ENCODE data around the gene ZNF697.
A peak's percentile ranks its signal among the peaks of the same experiment; 100 is the strongest.

Gene ZNF697

GRCh38 chr1:119680723-119681122, 32.7 kb upstream of the ZNF697 start:
- no peaks in the 10 kb centered on the region for H3K36me3 ChIP-seq (ENCODE audit: control insufficient read depth in 1 of 2, insufficient read depth in 2 of 2, low read length in 2 of 2)
- no peak overlapping the region for H3K4me3 ChIP-seq (ENCODE audit: low read depth in 1 of 2, low read length in 2 of 2)
- peaks cover 0 to 3% of the 10 kb centered on the region in 2 donors for H3K27me3 ChIP-seq (ENCODE audit: control insufficient read depth in 1 of 2, insufficient read depth in 2 of 2, low read length in 2 of 2)
- H3K9ac ChIP-seq (ENCODE audit: low read depth in 1 of 2, low read length in 2 of 2) = no peak overlapping the region
- no peaks in the 10 kb centered on the region for H3K9me3 ChIP-seq (ENCODE audit: control insufficient read depth in 1 of 2, low read length in 2 of 2)
- H3K4me1 ChIP-seq (ENCODE audit: control insufficient read depth in 1 of 2, insufficient read depth in 2 of 2, low read length in 2 of 2) = peaks cover 0 to under 1% of the 10 kb centered on the region in 2 donors
- no peak overlapping the region for H3K27ac ChIP-seq (ENCODE audit: low read depth, low read length)

GRCh38 chr1:119680193-119680592, 32.1 kb upstream of the ZNF697 start:
- H3K27ac ChIP-seq (ENCODE audit: low read depth, low read length) = no peak overlapping the region
- no peak overlapping the region for H3K4me3 ChIP-seq (ENCODE audit: low read depth in 1 of 2, low read length in 2 of 2)
- peaks cover 2 to 6% of the 10 kb centered on the region in 2 donors for H3K4me1 ChIP-seq (ENCODE audit: control insufficient read depth in 1 of 2, insufficient read depth in 2 of 2, low read length in 2 of 2)
- H3K9ac ChIP-seq (ENCODE audit: low read depth in 1 of 2, low read length in 2 of 2) = no peak overlapping the region
- H3K36me3 ChIP-seq (ENCODE audit: control insufficient read depth in 1 of 2, insufficient read depth in 2 of 2, low read length in 2 of 2) = no peaks in the 10 kb centered on the region
- H3K9me3 ChIP-seq (ENCODE audit: control insufficient read depth in 1 of 2, low read length in 2 of 2) = no peaks in the 10 kb centered on the region
- peaks cover 0 to 3% of the 10 kb centered on the region in 2 donors for H3K27me3 ChIP-seq (ENCODE audit: control insufficient read depth in 1 of 2, insufficient read depth in 2 of 2, low read length in 2 of 2)

- Histone ChIP-seq H3K9ac (ENCODE audit: low read depth in 1 of 2, low read length in 2 of 2) (no peak overlapping the region), H3K27ac (ENCODE audit: low read depth, low read length) (no peak overlapping the region), H3K27me3 (ENCODE audit: control insufficient read depth in 1 of 2, insufficient read depth in 2 of 2, low read length in 2 of 2) (peaks cover 0 to 3% of the 10 kb centered on the region in 2 donors), H3K4me1 (ENCODE audit: control insufficient read depth in 1 of 2, insufficient read depth in 2 of 2, low read length in 2 of 2) (peaks cover 5 to 7% of the 10 kb centered on the region in 2 donors), H3K4me3 (ENCODE audit: low read depth in 1 of 2, low read length in 2 of 2) (no peak overlapping the region), H3K36me3 (ENCODE audit: control insufficient read depth in 1 of 2, insufficient read depth in 2 of 2, low read length in 2 of 2) (no peaks in the 10 kb centered on the region), H3K9me3 (ENCODE audit: control insufficient read depth in 1 of 2, low read length in 2 of 2) (no peaks in the 10 kb centered on the region)
Observed at GRCh38 chr1:119679223-119679622, 31.2 kb upstream of the ZNF697 start.

- no peaks in the 10 kb centered on the region for H3K9me3 ChIP-seq (ENCODE audit: control insufficient read depth in 1 of 2, low read length in 2 of 2)
- H3K9ac ChIP-seq (ENCODE audit: low read depth in 1 of 2, low read length in 2 of 2) = no peak overlapping the region
- no peak overlapping the region for H3K27ac ChIP-seq (ENCODE audit: low read depth, low read length)
- H3K4me1 ChIP-seq (ENCODE audit: control insufficient read depth in 1 of 2, insufficient read depth in 2 of 2, low read length in 2 of 2) = peaks cover 5 to 7% of the 10 kb centered on the region in 2 donors
- peaks cover 0 to 3% of the 10 kb centered on the region in 2 donors for H3K27me3 ChIP-seq (ENCODE audit: control insufficient read depth in 1 of 2, insufficient read depth in 2 of 2, low read length in 2 of 2)
- H3K4me3 ChIP-seq (ENCODE audit: low read depth in 1 of 2, low read length in 2 of 2) = no peak overlapping the region
- no peaks in the 10 kb centered on the region for H3K36me3 ChIP-seq (ENCODE audit: control insufficient read depth in 1 of 2, insufficient read depth in 2 of 2, low read length in 2 of 2)
Observed at GRCh38 chr1:119676571-119677206, 28.6 kb upstream of the ZNF697 start.

DNA sequence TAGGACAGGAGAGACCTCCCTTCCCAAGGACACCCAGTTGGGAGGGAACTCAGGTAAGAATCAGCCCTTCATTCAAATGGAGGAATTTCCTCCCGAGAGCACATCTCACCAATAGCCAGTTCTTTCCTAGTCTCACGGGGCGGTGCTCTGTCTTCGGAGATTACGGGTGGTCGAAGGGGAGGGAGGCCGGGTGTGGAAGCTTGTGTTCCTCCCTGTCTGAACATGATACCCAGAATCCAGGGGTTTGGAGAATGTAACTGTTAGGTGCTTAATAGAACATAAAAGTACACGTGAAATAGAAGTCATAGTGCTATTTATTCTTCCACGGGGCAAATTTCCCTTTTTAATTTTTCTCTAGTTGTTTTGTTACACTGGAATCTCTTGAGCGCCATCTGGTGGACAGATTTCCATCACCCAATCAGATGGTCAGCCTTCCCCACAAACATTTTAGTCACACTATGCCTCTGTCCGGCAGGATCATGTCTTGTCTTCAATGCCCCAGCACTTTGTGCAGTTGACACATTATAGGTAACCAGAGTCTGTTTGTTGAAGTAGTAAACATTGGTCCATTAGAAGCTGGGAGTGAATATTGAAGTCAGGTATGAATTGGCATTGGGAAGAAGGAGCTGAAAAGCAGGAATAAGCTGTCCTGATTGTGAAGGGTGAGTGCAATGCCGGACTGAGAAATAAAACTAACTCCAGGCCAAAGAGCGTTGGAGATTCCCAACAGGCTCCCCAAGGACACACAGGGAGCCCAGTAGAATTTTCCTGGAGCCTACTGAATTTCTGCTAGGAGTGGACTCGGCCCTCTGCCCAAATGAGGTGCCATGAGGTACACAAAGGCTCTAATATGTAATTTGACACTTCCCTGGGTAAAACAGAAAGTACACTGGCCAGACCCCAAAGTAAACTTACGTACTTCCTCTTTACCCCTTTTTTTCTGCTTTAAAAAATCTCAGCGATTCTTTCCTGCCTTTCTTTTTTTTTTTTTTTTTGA, 27.6 kb upstream of the ZNF697 start:
- H3K27me3 ChIP-seq (ENCODE audit: control insufficient read depth in 1 of 2, insufficient read depth in 2 of 2, low read length in 2 of 2) = peaks cover 0 to 3% of the 10 kb centered on the region in 2 donors
- peak overlapping the region; percentile 38 to 41 for H3K9ac ChIP-seq (ENCODE audit: low read depth in 1 of 2, low read length in 2 of 2)
- H3K9me3 ChIP-seq (ENCODE audit: control insufficient read depth in 1 of 2, low read length in 2 of 2) = no peaks in the 10 kb centered on the region
- peaks cover 5 to 7% of the 10 kb centered on the region in 2 donors for H3K4me1 ChIP-seq (ENCODE audit: control insufficient read depth in 1 of 2, insufficient read depth in 2 of 2, low read length in 2 of 2)
- H3K27ac ChIP-seq (ENCODE audit: low read depth, low read length) = no peak overlapping the region
- H3K4me3 ChIP-seq (ENCODE audit: low read depth in 1 of 2, low read length in 2 of 2) = peak overlapping the region; percentile 73 to 85
- H3K36me3 ChIP-seq (ENCODE audit: control insufficient read depth in 1 of 2, insufficient read depth in 2 of 2, low read length in 2 of 2) = no peaks in the 10 kb centered on the region

DNA sequence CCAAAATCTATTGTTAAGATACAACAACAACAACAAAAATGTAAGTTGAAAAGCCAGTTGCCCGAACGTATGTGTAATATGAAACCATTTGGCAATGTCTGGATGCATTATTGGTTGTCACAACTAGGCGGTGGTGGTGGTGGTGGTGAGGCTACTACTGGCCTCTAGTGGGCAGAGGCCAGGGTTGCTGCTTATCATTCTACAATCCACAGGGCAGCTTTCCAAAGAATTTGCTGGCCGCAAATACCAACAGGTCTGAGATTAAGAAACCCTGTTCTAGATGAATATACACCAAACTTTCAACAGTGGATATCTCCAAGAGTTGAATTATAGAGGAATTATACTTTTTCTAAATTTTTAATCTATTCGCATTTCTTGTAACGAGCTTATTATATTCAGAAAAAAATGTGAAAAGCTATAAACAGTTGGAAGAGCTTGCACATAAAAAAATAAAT, 26.8 kb upstream of the ZNF697 start:
- Histone ChIP-seq H3K9ac (ENCODE audit: low read depth in 1 of 2, low read length in 2 of 2) (no peak overlapping the region), H3K36me3 (ENCODE audit: control insufficient read depth in 1 of 2, insufficient read depth in 2 of 2, low read length in 2 of 2) (no peaks in the 10 kb centered on the region), H3K4me1 (ENCODE audit: control insufficient read depth in 1 of 2, insufficient read depth in 2 of 2, low read length in 2 of 2) (peaks cover 5 to 7% of the 10 kb centered on the region in 2 donors), H3K9me3 (ENCODE audit: control insufficient read depth in 1 of 2, low read length in 2 of 2) (no peaks in the 10 kb centered on the region), H3K27ac (ENCODE audit: low read depth, low read length) (no peak overlapping the region), H3K4me3 (ENCODE audit: low read depth in 1 of 2, low read length in 2 of 2) (peak overlapping the region; percentile 73 to 85), H3K27me3 (ENCODE audit: control insufficient read depth in 1 of 2, insufficient read depth in 2 of 2, low read length in 2 of 2) (peaks cover 0 to 3% of the 10 kb centered on the region in 2 donors)

- Histone ChIP-seq H3K4me3 (ENCODE audit: low read depth in 1 of 2, low read length in 2 of 2) (no peak overlapping the region), H3K9ac (ENCODE audit: low read depth in 1 of 2, low read length in 2 of 2) (no peak overlapping the region), H3K27me3 (ENCODE audit: control insufficient read depth in 1 of 2, insufficient read depth in 2 of 2, low read length in 2 of 2) (peaks cover 0 to 3% of the 10 kb centered on the region in 2 donors), H3K27ac (ENCODE audit: low read depth, low read length) (no peak overlapping the region), H3K4me1 (ENCODE audit: control insufficient read depth in 1 of 2, insufficient read depth in 2 of 2, low read length in 2 of 2) (peaks cover 5 to 7% of the 10 kb centered on the region in 2 donors), H3K36me3 (ENCODE audit: control insufficient read depth in 1 of 2, insufficient read depth in 2 of 2, low read length in 2 of 2) (no peaks in the 10 kb centered on the region), H3K9me3 (ENCODE audit: control insufficient read depth in 1 of 2, low read length in 2 of 2) (no peaks in the 10 kb centered on the region)
Observed at GRCh38 chr1:119674111-119674526, 26.1 kb upstream of the ZNF697 start.

DNA sequence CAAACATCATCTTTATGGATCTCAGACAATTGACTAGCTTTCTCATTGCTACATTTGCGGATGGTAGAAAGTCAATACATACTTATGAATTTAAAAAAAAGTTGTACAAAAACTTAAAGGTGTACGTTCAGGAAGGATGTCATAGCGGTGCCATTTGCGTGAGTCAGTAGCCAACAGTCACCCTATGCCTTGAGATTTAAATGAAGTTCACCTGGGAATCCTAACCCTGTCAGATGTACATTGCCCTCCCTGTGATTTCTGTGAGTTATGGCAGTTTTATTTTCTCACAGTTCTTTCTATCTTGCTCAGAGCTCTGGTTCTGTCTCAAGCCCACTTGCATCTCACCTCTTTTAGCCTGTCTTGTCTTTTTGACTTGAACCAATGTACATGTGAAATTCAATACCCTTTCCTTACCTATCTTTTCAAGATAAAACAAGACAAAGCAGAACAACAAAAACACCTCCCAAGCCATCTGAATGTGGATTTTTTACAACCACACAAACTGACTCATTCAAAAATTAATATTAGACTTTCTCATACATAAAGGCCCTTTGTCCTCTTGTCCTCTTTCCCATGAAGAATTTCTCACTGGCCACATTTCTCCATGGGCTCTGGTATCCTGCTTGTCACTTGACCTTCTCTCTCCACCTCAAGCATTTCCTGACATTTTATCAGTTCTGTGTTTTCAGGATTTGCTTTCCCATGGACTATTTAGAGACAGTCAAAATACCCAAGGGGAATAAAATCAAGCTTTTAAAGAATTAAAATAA, 25.3 kb upstream of the ZNF697 start:
- Histone ChIP-seq H3K4me1 (ENCODE audit: control insufficient read depth in 1 of 2, insufficient read depth in 2 of 2, low read length in 2 of 2) (peaks cover 5 to 7% of the 10 kb centered on the region in 2 donors), H3K27ac (ENCODE audit: low read depth, low read length) (no peak overlapping the region), H3K36me3 (ENCODE audit: control insufficient read depth in 1 of 2, insufficient read depth in 2 of 2, low read length in 2 of 2) (no peaks in the 10 kb centered on the region), H3K27me3 (ENCODE audit: control insufficient read depth in 1 of 2, insufficient read depth in 2 of 2, low read length in 2 of 2) (no peaks in the 10 kb centered on the region), H3K4me3 (ENCODE audit: low read depth in 1 of 2, low read length in 2 of 2) (no peak overlapping the region), H3K9ac (ENCODE audit: low read depth in 1 of 2, low read length in 2 of 2) (no peak overlapping the region), H3K9me3 (ENCODE audit: control insufficient read depth in 1 of 2, low read length in 2 of 2) (no peaks in the 10 kb centered on the region)

DNA sequence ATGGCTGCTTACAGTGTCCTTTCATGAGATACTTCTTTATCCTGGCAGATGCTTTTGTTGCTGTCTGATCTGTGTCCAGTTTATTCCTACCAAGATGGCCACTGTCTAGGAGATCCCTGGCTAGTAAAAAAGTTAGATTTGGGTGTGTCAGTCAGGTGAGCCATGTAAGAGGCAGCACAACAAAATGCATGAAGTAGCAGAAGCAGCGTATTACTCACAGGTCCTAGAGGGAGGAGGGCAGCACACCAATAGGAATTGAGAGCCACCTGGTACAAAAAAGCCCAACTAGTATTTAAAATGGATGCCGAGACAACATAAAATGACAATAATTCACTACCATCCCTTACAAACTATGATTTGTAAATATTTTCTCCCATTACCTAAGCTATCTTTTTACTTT, 22.8 kb upstream of the ZNF697 start:
- no peak overlapping the region for H3K4me3 ChIP-seq (ENCODE audit: low read depth in 1 of 2, low read length in 2 of 2)
- H3K9me3 ChIP-seq (ENCODE audit: control insufficient read depth in 1 of 2, low read length in 2 of 2) = no peaks in the 10 kb centered on the region
- H3K36me3 ChIP-seq (ENCODE audit: control insufficient read depth in 1 of 2, insufficient read depth in 2 of 2, low read length in 2 of 2) = no peaks in the 10 kb centered on the region
- peaks cover 5 to 7% of the 10 kb centered on the region in 2 donors for H3K4me1 ChIP-seq (ENCODE audit: control insufficient read depth in 1 of 2, insufficient read depth in 2 of 2, low read length in 2 of 2)
- no peak overlapping the region for H3K27ac ChIP-seq (ENCODE audit: low read depth, low read length)
- no peak overlapping the region for H3K9ac ChIP-seq (ENCODE audit: low read depth in 1 of 2, low read length in 2 of 2)
- no peaks in the 10 kb centered on the region for H3K27me3 ChIP-seq (ENCODE audit: control insufficient read depth in 1 of 2, insufficient read depth in 2 of 2, low read length in 2 of 2)
